NCI-H146 (cell line): Measurements from ENCODE around the gene TMEM80.
A peak's percentile ranks its signal among the peaks of the same experiment; 100 is the strongest.
"Not testable (repeated sequence)": the region's sequence is repeated elsewhere in the genome, so short reads cannot be mapped to it uniquely, and the experiment has no call there.

Experiments
- DNase-seq: peaks from one replicate; lab custom pipeline; 2025; lab: John Stamatoyannopoulos, UW

The TMEM80 gene

DNA sequence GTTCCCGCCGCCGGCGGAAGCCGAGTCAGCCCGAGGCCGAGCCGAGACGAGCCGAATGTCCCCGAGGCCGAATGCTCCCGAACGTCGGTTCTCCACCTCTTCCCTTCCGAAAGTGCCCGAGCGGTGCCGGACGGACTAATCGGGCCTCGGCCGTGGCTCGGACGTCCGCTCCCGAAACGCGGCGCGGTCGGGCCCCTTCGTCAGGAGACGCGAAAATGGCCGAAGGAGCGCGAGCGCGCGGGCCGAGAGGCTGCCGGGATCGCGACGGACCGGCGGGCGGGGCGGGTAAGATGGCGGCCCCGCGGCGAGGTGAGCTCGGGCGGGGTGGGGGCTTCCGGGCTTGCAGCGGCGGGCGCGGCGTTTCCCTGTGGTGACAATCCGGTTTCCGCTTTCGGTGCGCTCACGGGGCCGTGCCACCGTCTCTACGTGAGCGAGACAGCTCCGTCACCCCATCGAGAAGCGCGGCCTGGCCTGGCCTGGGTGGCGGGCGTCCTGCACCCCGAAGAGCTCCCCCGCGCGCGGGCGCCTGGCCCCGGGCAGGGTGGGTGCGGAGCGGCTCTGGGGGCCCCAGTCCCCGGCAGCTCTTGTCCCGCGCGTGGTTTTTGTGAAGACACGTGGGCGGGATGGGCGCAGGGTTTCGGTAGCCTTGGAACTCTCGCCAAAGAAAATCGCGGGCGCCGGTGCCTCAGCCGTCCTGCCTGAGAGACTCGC lies at the start of gene TMEM80:
Gene TMEM80 (plus strand): TSS at position 279 of the 711 bp plus-strand sequence. CDS start 12 bp downstream, at position 291.
- DNase-seq = peak; percentile 98

- no peak for DNase-seq
These were observed 49.4 kb upstream of the TMEM80 start for GRCh38 chr11:646214-646613.

DNA sequence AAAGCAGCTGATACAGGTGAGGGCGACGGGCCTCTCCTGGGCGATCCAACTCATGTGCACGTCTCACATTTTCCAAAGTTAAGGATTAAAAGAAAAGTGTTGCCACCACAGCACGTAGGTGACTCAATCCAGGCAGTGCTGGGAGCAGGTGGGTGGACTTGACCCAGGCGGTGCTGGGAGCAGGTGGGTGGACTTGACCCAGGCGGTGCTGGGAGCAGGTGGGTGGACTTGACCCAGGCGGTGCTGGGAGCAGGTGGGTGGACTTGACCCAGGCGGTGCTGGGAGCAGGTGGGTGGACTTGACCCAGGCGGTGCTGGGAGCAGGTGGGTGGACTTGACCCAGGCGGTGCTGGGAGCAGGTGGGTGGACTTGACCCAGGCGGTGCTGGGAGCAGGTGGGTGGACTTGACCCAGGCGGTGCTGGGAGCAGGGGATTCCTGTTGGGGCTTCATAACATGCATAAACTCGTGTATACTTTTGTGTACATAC lies 47.9 kb upstream of the TMEM80 start:
- not testable (repeated sequence) for DNase-seq

DNA sequence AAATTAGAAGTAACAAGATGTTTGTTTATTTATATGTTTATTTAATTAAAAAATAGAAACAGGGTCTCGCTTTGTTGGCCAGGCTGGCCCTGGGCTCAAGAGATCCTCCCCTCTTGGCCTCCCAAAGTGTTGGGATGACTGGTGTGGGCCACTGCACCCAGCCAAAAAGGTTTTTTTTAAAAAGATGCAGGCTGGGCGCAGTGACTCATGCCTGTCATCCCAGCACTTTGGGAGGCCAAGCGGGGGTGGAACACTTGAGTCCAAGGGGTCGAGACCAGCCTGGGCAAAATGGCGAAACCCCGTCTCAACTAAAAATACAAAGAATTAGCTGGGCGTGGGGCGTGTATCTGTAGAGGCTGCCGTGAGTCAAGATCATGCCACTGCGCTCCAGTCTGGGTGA lies 45.1 kb upstream of the TMEM80 start:
- no peak for DNase-seq

DNA sequence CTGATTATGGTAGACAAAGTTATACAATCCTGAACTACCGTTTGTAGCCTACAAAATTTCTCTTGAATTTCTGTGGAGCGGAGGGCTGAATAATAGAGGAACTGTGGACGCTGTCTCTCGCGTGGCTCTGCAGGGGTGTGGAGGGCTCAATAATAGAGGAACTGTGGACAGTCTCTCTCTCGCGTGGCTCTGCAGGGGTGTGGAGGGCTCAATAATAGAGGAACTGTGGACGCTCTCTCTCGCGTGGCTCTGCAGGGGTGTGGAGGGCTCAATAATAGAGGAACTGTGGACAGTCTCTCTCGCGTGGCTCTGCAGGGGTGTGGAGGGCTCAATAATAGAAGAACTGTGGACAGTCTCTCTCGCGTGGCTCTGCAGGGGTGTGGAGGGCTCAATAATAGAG lies 42.5 kb upstream of the TMEM80 start:
- DNase-seq = not testable (repeated sequence)

DNA sequence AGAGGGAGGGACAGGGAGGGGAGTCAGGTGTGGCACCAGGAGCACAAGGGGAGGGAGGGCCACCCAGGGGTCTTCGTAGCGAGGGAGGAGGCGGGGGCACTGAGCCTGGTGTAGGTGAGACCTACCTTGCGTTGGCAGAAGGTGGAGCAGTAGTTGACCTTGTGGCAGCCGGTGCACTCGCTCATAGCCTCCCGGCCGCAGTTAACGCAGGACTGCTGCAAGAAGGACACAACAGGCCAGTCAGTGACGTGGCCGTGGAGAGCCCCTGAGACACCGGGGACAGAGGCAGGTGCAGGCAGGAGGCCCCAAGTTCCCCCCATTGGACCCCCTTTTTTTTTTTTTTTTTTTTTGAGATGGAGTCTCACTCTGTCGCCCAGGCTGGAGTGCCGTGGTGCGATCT lies 41.8 kb upstream of the TMEM80 start:
- DNase-seq = no peak

GRCh38 chr11:654444-654843 lies 41.2 kb upstream of the TMEM80 start:
- not testable (repeated sequence) for DNase-seq

DNA sequence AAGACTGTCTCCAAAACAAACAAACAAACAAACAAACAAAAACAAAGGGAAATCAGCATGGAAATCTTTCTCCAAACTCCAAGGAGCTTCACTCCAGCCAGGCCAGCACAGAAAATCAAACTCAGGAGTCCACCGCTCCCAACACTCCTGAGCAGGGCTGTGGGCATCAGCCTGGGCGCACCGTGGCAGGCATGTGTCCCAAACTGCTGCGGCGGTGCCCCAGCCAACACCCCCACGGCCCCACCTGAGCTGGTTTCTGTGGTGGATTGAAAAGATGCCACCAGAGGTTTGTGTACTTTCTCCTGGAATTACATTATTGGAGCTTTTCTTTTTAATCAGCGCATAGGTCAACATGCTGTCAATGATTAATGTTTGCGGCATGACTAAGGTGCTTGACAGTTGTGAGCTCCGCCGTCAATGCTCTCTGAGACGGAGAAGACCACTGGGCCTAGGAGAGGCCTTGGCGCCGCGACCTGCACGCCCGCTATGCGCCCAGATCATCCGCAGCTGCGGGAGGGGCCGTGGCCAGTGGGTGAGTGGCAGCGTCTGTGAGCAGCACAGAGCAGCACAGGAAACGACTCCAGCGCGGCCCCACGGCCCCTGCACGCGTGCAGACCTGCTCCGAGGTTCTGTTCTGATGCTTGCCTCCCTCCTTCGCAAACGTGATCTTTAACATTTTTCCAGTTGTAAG lies 40.4 kb upstream of the TMEM80 start:
- no peak for DNase-seq

DNA sequence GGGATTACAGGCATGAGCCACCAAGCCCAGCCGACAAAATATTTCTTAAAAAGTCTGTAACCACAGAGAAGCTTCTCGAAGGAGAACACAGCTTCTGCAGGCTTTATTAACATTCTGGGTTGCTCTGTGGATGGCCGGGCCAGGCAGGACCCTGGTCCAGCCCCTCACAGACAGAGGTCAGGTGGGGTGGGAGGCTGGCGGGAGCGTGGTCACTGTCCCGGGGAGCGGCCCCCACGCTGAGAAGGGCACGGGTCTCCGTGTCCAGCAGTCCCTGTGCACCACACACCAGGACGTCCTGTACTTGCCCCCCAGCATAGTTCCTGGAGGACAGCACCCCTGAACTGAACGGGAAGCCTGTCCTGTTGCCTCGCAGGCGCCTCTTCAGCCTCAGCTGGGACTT lies 39.2 kb upstream of the TMEM80 start:
- DNase-seq = no peak

DNA sequence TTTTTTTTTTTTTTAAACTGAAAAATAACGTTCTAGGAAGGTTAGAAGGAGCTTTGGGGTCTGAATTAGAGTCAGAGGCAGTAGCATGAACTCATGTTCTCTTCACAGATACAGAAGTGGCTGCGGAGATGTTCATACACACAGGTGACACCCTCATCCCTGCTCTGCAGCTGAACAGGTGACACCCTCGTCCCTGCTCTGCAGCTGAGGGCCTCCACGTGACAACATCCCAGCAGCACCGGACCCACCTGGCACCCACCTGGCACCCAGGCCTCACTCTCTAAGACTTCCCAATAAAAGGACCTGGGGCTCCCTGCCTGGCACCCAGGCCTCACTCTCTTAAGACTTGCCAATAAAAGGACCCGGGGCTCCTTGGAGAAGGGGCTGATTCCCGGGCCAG lies 38.8 kb upstream of the TMEM80 start:
- DNase-seq = no peak

DNA sequence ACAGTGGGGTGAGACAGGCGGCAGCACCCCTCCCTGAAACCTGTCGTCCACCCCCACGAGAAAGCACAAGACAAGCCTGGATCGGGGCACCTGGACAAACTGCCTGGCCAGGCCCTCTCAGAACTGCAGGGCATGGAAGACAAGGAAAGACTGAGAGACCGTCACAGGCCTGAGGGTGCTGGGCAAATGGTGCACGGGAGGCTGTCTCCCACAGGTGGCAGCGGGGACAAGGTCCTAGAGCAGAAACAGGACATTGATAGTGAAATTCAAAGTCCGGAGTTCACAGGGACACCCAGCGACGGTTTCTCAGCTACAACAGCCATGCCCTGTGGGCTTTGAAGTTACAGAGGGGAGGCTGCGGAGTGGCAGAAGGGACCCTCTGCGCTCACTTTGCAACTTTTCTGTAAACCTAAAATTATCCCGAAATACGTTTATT lies 37.9 kb upstream of the TMEM80 start:
- no peak for DNase-seq

DNA sequence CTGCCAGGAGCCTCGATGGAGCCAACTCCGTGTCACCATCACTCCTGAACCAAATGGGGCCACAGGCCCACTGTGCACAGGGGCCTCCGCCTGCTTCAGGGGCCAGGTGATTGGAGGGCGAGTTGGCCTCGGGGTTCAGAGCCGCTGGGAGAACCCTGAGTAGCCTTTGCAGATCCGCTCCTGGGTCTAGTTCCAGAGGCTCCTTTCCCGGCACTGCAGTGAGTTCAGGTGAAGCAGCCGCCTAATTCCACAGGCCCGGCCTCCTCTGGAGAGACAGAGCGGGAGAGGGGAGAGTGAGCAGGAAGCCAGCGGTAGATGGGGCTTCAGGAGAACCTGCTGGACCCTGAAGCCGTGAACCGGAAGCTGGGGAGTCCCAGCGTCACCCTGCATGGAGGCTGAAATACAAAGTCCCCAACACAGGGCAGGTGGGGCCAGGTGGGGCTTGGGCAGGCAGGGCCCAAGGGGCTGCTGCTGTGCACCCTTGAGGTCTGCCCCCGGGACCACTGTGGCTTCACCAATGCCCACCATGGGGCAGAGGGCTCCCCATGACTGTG lies 36.0 kb upstream of the TMEM80 start:
- no peak for DNase-seq

- DNase-seq = no peak
These were observed 35.3 kb upstream of the TMEM80 start for GRCh38 chr11:660281-660680.

DNA sequence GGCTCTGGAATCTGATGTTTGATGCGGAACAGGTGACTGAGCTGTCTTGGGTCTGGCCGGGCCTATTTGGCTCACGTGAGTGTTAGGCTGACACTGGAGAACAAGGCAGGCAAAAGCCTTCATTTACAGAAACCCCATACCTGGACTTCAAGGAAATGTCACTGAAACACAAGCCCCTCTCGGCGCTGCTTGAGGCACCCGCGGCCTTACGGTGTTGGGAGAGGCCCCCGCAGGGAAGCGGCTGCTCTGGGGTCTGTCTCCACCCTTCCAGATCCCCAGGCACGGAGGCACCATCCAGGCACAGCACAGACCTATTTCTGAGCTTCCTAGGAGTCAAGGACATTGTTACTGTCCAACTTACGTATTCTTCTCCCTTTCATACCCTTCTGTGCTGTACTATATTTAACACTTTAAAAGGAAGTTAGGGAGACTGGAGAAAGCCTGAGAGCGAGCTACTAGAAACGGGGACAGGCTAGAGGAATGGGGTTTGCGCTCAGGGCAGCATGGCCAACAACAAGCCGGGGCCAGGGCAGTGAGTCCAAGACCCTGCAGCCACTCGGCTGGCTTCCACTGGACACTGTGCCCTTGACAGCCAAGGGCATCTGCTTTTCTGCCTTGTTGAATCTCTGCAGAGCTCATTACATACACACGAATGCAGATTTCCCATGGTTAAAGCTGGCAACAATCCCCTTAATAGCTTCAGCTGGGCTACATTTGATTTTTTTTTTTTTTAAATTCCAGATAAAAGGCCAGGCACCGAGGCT lies 34.8 kb upstream of the TMEM80 start:
- DNase-seq = no peak

DNA sequence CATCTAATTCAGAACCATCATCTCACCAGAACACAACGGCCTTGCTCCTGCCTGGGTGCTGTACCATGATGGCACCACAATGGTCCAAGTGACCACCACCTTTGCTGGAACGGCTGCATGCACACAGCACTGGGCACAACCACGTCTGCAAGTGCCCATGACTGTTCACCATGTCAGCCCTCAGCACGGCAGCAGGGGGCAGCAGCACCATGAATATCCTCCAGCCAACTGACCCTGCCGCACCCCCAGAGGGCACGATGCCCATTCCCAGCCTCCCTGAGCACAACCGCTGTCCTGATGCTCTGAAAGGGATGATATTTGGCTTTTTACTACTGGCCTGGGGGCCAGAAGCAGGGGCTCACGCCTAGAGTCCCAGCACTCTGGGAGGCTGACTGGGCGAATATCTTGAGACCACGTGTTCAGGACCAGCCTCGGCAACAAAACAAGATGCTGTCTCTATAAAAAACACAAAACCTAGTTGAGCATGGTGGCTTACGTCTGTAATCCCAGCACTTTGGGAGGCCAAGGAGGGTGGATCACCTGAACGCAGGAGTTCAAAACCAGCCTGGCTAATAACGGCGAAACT lies 32.8 kb upstream of the TMEM80 start:
- no peak for DNase-seq

DNA sequence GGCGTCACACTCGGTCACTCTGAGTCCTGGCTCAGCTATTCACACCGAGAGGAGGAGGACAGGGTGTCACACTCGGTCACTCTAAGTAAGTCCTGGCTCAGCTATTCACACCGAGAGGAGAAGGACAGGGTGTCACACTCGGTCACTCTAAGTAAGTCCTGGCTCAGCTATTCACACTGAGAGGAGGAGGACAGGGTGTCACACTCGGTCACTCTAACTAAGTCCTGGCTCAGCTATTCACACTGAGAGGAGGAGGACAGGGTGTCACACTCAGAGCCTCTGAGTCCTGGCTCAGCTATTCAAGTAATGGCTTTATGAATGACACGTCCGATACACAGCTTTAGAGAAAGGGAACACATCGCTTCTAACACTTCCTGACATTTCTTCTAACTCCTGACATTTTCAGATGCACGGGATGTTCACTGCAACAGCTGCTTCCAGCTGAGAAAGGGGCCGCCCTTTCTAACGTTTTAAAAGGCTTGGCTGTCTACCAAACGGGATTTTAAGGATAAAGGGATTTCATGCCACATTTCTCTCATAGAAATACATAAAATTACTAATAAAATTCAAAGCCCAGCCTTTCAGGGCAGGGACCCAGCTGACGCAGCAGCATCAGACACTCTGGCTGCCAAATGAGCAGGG lies 30.4 kb upstream of the TMEM80 start:
- DNase-seq = no peak

DNA sequence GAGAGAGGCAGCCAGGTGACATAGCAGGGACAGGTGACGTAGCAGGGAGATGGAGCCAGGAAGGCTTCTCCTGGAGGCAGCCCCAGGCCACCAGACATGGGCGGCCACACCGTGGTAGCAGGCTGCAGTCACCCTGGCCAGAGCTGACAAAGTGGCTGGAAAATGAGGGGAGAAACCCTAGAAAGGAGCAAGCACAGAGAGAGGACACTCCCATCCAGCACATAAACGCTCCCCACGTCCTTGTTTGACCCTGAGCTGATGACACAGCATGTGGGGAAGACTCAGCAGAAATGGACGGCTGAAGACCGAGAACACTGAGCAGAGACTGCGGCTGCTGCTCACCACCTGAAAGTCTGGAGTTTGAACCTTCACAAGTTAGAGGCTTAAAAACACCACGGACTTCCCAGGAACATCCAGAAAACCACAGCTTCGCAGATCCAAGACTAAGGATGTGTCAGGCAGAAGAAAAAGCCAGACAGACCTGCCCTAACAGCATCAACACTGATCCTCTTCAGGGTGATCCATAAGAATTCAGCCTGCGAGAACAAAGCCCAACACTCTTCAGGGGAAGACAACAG lies 29.8 kb upstream of the TMEM80 start:
- no peak for DNase-seq

GRCh38 chr11:673866-674265 lies 21.8 kb upstream of the TMEM80 start:
- DNase-seq = no peak

- DNase-seq = no peak
These were observed 21.2 kb upstream of the TMEM80 start for GRCh38 chr11:674406-674805.

- DNase-seq = no peak
These were observed 17.3 kb upstream of the TMEM80 start for GRCh38 chr11:678297-678696.
